ENCODE measurements around the gene ATG10.
"Not testable (repeated sequence)": the region's sequence is repeated elsewhere in the genome, so short reads cannot be mapped to it uniquely, and the experiment has no call there.

ATG10 gene

GRCh38 chr5:82244854-82245635 lies 273.2 kb downstream of the ATG10 start:
- no peak for DNase-seq

DNA sequence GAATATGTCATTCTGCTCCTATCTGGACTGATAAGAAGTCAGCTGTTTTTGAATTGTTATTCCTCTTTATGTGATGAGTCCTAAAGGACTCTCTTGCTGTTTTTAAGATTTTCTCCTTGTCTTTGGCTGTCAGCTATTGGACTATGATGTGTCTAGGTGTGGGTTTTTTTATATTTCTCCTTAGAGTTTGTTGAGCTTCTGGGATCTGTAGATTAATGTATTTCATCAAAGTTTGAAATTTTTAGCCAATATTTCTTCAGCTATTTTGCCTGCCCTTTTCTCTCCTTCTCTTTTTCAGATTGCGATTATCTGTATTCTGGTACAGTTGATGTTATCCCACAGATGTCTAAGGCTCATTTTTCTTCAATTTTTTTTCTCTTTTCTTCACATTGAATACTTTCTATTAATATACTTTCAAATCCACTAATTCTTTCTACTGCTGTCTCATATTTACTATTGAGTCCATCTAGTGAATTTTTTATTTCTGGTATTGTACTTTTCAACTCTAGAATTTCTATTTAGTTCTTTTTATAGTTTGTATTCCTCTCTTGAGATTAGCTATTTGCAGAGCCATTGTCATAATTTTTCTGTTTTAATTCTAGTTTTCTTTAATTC lies 275.2 kb downstream of the ATG10 start:
- DNase-seq: no peak

DNA sequence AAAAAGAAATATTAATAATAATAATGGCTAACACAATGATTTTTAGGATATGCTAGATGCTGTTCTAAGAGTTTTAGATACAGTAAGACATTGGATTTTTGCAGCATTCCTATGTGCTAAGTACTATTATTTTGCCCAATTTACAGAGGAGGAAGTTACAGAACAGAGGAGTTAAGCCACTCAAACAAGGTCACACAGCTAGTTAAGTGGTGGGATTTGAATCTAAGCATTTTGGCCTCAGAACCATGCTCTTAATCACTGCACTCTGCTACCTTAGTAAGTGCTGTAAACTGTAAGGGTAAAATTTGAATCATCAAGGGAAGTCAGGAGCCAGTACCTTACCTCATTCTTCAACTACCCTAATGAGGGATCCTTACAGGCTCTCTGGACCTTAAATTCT lies 280.9 kb downstream of the ATG10 start:
- no peak for DNase-seq

DNA sequence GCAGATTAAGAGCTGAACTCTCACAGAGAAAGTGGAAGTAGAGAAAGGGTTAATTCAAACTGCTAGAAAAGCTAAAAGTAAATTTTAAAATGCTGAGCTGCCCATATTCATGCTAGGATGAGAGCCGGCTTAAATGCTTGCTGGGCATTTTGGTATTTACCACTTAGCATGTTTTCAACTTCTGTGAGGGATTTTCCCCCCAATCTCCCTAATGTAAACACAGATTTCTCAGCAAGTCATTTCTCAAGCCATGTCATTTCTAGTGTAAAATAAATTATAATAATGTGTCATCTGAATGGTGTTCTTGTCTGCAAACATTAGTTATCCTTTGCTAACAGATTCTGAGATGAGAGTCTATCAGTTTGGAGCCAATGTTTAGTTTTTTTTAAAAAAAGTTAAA lies 284.0 kb downstream of the ATG10 start:
- no peak for DNase-seq

DNA sequence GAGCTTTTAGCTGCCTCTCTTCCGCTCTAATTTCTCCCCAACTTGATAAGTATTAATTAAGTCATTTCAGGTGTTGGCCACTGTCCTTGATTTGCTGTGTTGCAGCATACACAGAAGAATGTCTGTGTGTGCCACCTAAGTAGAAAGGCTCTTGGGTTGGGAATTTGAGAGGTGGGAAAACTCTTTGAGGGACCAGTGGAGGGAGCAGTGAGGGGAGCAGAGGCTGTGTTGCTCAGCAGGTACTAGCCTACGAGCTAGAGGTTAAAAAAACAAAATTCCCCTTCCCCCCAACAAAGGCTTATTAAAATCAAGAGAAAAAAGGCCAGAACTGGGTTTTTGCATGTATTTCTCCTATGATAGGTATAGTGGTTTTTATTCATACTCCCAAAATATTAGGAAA lies 285.4 kb downstream of the ATG10 start:
- no peak for DNase-seq

DNA sequence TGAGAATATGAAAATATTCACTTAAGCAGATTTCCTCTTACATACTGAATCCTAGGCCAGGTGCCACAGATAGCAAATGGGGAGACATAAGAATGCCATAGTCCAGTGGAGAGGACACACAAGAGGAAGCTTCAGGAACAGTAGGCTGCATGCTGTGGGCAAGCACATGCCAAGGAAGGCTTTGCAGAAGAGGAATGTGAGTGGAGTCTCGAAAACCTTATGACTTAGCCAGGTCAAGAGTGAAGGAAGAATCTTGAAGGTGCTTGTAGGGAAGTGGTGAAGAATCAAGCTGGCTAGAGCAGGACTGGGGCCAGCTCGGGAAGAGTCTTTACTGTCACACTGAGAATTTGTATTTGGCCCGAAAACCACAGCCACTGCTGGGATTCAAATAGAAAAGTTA lies 285.9 kb downstream of the ATG10 start:
- DNase-seq: no peak

DNA sequence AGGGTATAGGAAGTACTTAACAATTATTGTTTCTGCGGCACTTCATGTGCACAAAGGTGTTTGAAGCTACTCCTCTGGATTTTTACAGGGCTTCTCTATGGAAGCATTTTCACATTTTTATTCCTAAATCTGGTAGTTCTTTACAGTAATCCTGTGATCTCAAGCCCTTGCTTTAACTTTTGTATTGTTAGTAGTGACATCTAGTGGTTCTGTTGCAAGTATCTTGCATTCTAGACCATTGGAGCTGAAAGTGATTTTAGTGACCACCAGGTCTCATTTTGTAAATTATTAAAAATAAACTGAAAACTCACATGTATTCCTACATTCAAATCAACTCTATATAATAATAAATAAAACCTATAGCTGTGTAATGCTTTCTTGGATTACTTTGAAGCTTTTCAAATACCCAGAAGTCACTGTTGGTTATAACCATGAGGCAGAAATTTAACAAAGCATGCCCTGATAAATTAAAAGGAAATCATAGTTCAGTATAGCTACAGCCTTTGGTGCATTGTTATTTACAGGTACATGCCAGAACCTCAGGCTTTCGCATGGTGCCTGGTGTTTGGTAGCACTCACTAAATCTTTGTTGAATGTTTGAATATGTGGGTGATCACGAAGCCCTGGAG lies 287.5 kb downstream of the ATG10 start:
- no peak for DNase-seq

DNA sequence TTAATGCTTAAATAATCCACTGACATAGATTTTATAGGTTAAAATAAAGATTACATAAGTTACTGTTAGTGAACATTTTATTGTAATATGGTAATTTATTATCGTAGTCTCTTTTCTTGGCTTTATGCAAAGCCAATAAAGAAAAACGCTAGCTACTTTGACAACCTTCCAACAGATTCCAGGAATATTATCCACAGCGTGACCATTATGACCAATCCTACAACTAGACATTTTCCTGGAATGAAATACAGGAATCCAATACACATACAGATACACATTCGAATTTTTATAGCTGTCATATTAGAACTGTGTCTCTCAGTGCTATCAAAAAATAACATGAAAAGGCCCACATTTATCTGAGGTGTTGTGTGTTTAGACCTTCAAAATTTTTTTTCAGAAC lies 293.2 kb downstream of the ATG10 start:
- no peak for DNase-seq

- not testable (repeated sequence) for DNase-seq
Observed at GRCh38 chr5:82267297-82267933, 295.6 kb downstream of the ATG10 start.

GRCh38 chr5:82269363-82269762 lies 297.5 kb downstream of the ATG10 start:
- DNase-seq: not testable (repeated sequence)

DNA sequence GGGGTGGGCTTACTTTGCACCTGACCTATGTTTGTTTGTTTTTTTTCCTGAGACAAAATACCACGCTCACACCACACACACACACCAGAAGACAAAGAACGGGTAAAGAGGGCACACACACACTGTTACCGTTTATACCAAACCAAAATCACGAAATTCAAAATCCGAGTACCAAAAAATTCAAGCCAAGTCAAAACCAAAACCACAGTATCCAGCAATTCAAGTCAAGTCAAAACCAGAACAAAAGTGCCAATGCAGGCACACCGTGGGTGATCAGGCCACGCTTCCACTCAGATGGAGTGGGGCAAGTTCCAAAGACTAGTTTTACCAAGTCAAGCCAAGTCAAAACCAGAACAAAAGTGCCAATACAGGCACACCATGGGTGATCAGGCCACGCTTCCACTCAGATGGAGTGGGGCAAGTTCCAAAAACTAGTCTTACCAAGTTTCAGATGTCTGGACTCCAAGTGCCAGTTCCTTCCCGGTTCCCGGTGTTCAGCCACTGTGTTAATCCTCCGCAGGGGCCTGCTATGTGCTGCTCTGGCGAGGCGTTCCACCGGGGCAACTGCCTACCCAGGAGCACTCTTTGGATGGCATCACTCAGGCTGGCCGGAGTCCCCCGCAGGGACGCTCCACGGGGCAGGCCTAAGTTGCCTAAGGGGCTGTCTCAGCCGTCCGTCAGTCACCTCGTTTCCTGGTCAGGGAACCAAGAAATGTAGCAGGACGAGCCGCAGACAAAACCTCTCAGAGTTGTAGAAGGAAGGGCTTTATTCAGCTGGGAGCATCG lies 300.9 kb downstream of the ATG10 start:
- peak; percentile 32 for DNase-seq

GRCh38 chr5:82273426-82273825 lies 301.6 kb downstream of the ATG10 start:
- peak; percentile 28 for DNase-seq

DNA sequence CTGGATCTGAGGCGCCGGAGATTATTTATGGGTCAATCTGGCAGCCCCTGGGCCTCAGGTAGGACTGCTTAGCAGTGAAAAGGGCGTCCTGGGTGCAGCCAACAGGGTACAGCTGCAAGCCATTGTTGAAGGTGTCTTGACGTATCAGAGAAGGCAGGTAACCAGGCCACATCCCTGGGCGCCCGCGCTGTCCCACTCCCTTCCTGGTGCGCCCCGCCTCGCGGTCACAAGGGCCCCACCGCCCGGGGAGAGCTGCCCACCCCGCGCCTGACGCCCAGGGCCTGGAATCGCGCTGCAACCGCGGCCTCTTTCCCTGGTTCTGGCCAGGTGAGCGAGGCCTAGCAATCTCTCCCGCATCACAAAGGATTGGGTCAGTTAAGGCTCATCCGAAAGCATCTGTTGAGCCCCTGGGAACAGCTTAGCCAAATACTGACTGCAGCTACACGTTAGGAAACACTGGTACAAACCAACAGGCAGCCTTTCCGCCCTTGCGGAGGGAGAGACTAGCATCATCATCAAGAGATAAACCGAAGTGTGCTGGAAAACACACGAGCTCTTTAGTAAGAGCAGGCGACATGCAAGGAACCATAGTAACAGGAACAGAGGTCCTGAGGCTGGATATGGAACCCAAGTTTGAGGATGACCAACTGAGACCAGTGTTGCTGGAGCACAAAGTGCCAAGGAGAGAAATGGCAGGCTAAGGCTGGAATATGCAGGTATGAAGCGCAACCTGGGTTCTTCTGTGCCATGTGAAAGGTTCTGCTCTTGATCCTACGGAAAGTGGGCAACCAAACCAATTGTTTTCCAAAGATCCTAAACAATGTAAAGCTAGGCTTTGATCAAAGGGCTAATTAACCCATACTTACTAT lies 302.8 kb downstream of the ATG10 start:
- peak; percentile 54 for DNase-seq

DNA sequence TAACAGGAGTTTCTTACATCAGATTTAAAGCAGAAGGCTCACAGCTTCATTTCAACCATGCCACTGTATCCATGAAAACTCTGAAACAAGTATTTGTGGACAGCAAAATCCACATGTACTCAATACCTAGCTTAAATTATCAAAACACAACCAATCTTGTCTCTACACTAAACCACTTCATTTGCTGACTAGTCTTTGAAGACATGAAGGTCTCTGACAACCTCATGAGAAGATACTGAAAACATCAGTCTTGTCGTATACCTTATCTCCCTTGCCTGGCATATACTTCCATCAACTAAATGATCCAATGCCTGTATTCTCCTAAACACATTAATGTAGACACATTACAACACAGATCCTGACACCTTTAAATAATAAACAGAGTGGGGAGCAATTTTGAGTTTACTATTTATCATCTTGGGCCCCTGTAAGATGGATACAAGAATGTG lies 303.4 kb downstream of the ATG10 start:
- no peak for DNase-seq

DNA sequence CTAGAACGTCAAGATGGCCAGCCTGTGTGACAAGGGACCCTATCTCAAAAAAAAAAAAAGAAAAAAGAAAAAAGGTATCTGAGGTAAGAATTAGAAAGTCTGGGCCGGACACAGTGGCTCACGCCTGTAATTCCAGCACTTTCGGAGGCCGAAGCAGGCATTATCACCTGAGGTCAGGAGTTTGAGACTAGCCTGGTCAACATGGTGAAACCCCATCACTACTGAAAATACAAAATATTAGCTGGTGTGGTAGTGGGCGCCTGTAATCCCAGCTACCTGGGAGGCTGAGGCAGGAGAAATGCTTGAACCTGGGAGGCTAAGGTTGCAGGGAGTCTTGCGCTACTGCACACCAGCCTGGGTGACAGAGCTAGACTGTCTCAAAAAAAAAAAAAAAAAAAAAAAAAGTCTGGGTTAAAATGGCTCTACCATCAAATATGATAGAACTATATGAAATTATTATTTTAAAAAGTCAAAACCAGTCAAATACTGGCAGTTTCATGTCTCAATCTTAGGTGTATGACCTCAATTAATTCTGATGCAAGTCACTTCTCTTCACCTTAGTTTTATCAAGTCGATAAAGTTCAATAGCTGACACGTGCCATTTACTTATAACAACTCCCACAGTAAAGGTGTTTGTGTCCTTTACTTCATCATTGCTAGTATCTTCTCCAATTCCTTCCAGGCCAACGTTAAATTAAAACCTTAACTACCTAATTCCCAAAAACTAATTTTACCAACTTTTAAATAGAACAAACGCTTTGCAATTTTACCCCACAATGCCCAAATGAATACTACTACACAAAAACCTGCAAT lies 305.2 kb downstream of the ATG10 start:
- DNase-seq: no peak

- peak; percentile 25 for DNase-seq
Observed at GRCh38 chr5:82277613-82277986, 305.8 kb downstream of the ATG10 start.

- peak; percentile 90 for DNase-seq
Observed at GRCh38 chr5:82277987-82278710, 306.3 kb downstream of the ATG10 start, which contains the start of gene RPS23. RPS23 (minus strand) TSS chr5:82278354; CDS start chr5:82278323, 31 bp downstream.

DNA sequence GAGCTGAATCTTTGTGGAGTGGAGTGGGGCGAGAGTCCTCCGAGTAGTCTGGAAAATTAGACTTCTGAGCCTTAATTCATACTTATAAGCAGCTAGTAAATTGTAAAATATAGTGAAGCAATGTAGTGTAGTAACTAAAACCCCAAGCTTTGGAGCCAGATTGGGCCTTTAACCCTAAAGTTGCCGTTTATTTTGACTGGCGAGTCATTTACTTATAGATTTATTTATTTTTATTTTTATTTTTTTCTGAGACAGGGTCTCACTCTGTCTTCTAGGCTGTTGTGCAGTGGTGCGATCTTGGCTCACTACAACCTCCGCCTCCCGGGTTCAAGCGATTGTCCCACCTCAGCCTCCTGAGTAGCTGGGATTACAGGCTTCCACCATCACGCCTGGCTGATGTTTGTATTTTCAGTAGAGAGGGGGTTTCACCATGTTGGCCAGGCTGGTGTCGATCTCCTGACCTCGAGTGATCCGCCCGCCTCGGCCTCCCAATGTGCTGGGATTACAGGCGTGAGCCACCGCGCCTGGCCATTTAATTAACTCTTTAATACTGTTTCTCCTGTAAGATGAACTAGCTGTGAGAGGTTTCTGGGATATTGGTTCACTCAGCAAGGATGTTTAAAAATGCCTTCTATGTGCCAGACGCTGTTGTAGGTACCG lies 307.0 kb downstream of the ATG10 start:
- DNase-seq: no peak

GRCh38 chr5:82283893-82284292 lies 312.1 kb downstream of the ATG10 start:
- DNase-seq: no peak

DNA sequence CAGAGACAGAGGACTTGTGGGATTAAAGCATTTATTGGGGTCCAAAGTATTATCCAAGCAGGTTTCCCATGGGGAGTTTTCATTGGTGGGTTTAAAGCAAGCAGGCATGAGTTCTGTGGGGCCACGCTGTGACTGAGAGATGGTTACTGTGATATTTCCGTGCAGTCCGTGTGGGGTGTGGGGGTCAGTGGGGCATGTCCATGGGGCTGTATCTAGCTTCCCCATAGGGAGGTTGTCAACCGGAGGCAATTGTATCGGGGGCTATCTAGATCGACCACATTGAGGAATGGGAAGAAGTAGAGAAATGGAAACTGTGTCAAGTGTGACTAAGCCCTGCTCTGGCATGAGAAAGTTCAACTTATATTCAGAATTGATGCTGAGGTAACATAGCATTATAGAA lies 313.4 kb downstream of the ATG10 start:
- DNase-seq: no peak

All from stimulated activated CD8-positive, alpha-beta memory T cell treated with anti-CD3 and anti-CD28 coated beads, Interleukin-4, amount 100 ng/mL, for 48 hours (primary cell).